Gastrocnemius medialis (tissue), 4 donors: ENCODE results near the gene TMEM191C. TPM values are rescaled to one million over a fixed set of nuclear protein-coding genes. Genes with fewer than 3 reads are reported as not detected.
"Not testable (repeated sequence)": the region's sequence is repeated elsewhere in the genome, so short reads cannot be mapped to it uniquely, and the experiment has no call there.

Experiments
- ATAC-seq, 2 donors: fragments of 150-250 bp; one replicate each; pipeline ENCODE4 v1.9.1; 2016
- DNase-seq, 2 donors: peaks; one replicate each; pipeline ENCODE4 v3.0.0-alpha.2; 2019
- H3K27ac ChIP-seq, 4 donors: fragments of 200-600 bp; sonication (generic); 1 replicate in 1 of 4; 2 replicates in 3 of 4; pipeline ENCODE4 v1.5.1; 2016 to 2018; ENCODE audit warnings: mild to moderate bottlenecking in 2 of 4, moderate library complexity in 1 of 4
- H3K27me3 ChIP-seq, 3 donors: fragments of 200-600 bp; sonication (generic) in 2 of 3; 1 replicate in 1 of 3; 2 replicates in 2 of 3; pipeline versions ENCODE4 v1.5.1 to v1.6.0; 2016 to 2019; ENCODE audit warnings: mild to moderate bottlenecking in 1 of 3, moderate library complexity in 1 of 3
- H3K36me3 ChIP-seq, 2 donors: fragments of 200-600 bp; sonication (generic) in 1 of 2; one replicate each; pipeline ENCODE4 v1.5.1; 2017 to 2018
- H3K4me1 ChIP-seq, 2 donors: fragments of 200-600 bp; sonication (generic) in 1 of 2; one replicate each; pipeline ENCODE4 v1.5.1; 2016 to 2017; ENCODE audit warnings: mild to moderate bottlenecking in 2 of 2
- H3K4me3 ChIP-seq, 4 donors: fragments of 200-600 bp; sonication (generic) in 3 of 4; 1 replicate in 1 of 4; 2 replicates in 3 of 4; pipeline ENCODE4 v1.5.1; 2016 to 2019; ENCODE audit warnings: mild to moderate bottlenecking in 2 of 4
- H3K9me3 ChIP-seq, 3 donors: fragments of 200-600 bp; sonication (generic) in 2 of 3; 1 replicate in 1 of 3; 2 replicates in 2 of 3; pipeline ENCODE4 v1.5.1; 2016 to 2019
- in situ Hi-C, 4 donors: fragments of 200-750 bp; cut with MboI; loops; one replicate each; pipeline versions ENCODE4 v1.15.0 to v1.8.0; 2017; ENCODE audit warnings: low sequenced_read_pairs in 4 of 4
- intact Hi-C: fragments of 100-400 bp; cut with DNase I; formaldehyde crosslinking; loops from one replicate; pipeline ENCODE4 v1.15.1; 2023; ENCODE audit warnings: low total_unique reads
- total RNA-seq, 4 donors: library from RNA; depleted of rRNA; stranded (reverse); fragments of >200 nt; gene quantifications; one replicate each; pipeline versions ENCODE4 v1.1.0 to v1.2.3, GENCODE V29; 2016

TMEM191C gene
- total RNA-seq, 4 donors from 2014 or later = 0.16 TPM; not detected in 3

GRCh38 chr22:21499623-21500506 lies 32.7 kb downstream of the TMEM191C start:
- H3K4me3 ChIP-seq, H3K36me3 ChIP-seq, H3K27me3 ChIP-seq, intact Hi-C loops, DNase-seq, H3K27ac ChIP-seq, ATAC-seq, in situ Hi-C loops, H3K9me3 ChIP-seq, H3K4me1 ChIP-seq: not testable (repeated sequence)

GRCh38 chr22:21510397-21510796 lies 43.2 kb downstream of the TMEM191C start:
- H3K36me3 ChIP-seq, H3K27me3 ChIP-seq, H3K27ac ChIP-seq, intact Hi-C loops, H3K4me1 ChIP-seq, H3K9me3 ChIP-seq, H3K4me3 ChIP-seq, DNase-seq, in situ Hi-C loops, ATAC-seq: not testable (repeated sequence)

GRCh38 chr22:21512022-21512421 lies 44.8 kb downstream of the TMEM191C start:
- H3K4me3 ChIP-seq, H3K36me3 ChIP-seq, H3K4me1 ChIP-seq, in situ Hi-C loops, ATAC-seq, intact Hi-C loops, H3K27ac ChIP-seq, H3K9me3 ChIP-seq, DNase-seq, H3K27me3 ChIP-seq: not testable (repeated sequence)

- H3K4me3 ChIP-seq, DNase-seq, H3K27me3 ChIP-seq, intact Hi-C loops, H3K4me1 ChIP-seq, H3K9me3 ChIP-seq, H3K27ac ChIP-seq, ATAC-seq, in situ Hi-C loops, H3K36me3 ChIP-seq: not testable (repeated sequence)
These were observed 46.9 kb downstream of the TMEM191C start for GRCh38 chr22:21514117-21514516.

- DNase-seq, H3K9me3 ChIP-seq, ATAC-seq, H3K27ac ChIP-seq, H3K27me3 ChIP-seq, H3K4me1 ChIP-seq, intact Hi-C loops, in situ Hi-C loops, H3K4me3 ChIP-seq, H3K36me3 ChIP-seq: not testable (repeated sequence)
These were observed 48.0 kb downstream of the TMEM191C start for GRCh38 chr22:21515234-21515633.

GRCh38 chr22:21516522-21516921 lies 49.3 kb downstream of the TMEM191C start:
- DNase-seq, H3K4me3 ChIP-seq, H3K36me3 ChIP-seq, H3K27ac ChIP-seq, H3K9me3 ChIP-seq, ATAC-seq, H3K27me3 ChIP-seq, H3K4me1 ChIP-seq, intact Hi-C loops, in situ Hi-C loops: not testable (repeated sequence)

GRCh38 chr22:21516970-21517764 lies 50.0 kb downstream of the TMEM191C start:
- H3K4me3 ChIP-seq, DNase-seq, in situ Hi-C loops, intact Hi-C loops, H3K9me3 ChIP-seq, H3K27me3 ChIP-seq, H3K36me3 ChIP-seq, H3K4me1 ChIP-seq, H3K27ac ChIP-seq: not testable (repeated sequence)
- ATAC-seq = peak; percentile 86 to 88

Other genes with a start within 250 kb of the TMEM191C start
- gene RIMBP3B, start 83.6 kb upstream of the TMEM191C start, total RNA-seq = not detected
- 1 to 10 TPM; 1.5 to 4.0 (median 2.0) TPM for gene HIC2, start 50.0 kb upstream of the TMEM191C start, total RNA-seq
- gene RIMBP3C, start 84.1 kb downstream of the TMEM191C start, total RNA-seq = under 1 TPM in 1 of 4 donors, not detected in 3; 0.04 TPM
- gene UBE2L3, start 100.3 kb downstream of the TMEM191C start, total RNA-seq = 10 to 100 TPM; 61.5 to 88.7 (median 70.5) TPM
- gene YDJC, start 162.6 kb downstream of the TMEM191C start, total RNA-seq = 10 to 100 TPM in 1 of 4 donors, 1 to 10 TPM in 3; 5.2 to 10.8 (median 6.3) TPM
- under 1 TPM in 2 of 4 donors, not detected in 2; 0.20 to 0.22 TPM for gene CCDC116, start 165.4 kb downstream of the TMEM191C start, total RNA-seq
- 10 to 100 TPM in 3 of 4 donors, 1 to 10 TPM in 1; 8.5 to 33.2 (median 23.3) TPM for gene SDF2L1, start 174.9 kb downstream of the TMEM191C start, total RNA-seq
- 10 to 100 TPM; 16.8 to 24.8 (median 20.5) TPM for gene PPIL2, start 198.6 kb downstream of the TMEM191C start, total RNA-seq